Stimulated activated memory B cell treated with anti-CD40 and anti-IgM and Interleukin-4, amounts not matched to agents 10 μg/mL and 1 μg/mL and 100 μg/mL, for 72 hours (primary cell): Measurements from ENCODE around the gene RNF227.
"Not testable (repeated sequence)": the region's sequence is repeated elsewhere in the genome, so short reads cannot be mapped to it uniquely, and the experiment has no call there.

ENCODE experiments used
- ATAC-seq: fragments of 150-1000 bp; cut with Tn5 transposase; 2 replicates; pipeline ENCODE4 v1.10.0; 2021
- H3K27ac Mint-ChIP-seq: one replicate; pipeline ENCODE4 v1.8.0; 2022; ENCODE audit warnings: mild to moderate bottlenecking, mixed read lengths
- H3K27me3 Mint-ChIP-seq: one replicate; pipeline ENCODE4 v1.8.0; 2022; ENCODE audit warnings: mixed read lengths
- H3K36me3 Mint-ChIP-seq: one replicate; pipeline ENCODE4 v1.8.0; 2022; ENCODE audit warnings: mixed read lengths
- H3K4me1 Mint-ChIP-seq: one replicate; pipeline ENCODE4 v1.8.0; 2022; ENCODE audit warnings: mixed read lengths
- H3K4me3 Mint-ChIP-seq: one replicate; pipeline ENCODE4 v1.8.0; 2022; ENCODE audit warnings: mild to moderate bottlenecking, moderate library complexity, mixed read lengths
- H3K9me3 Mint-ChIP-seq: one replicate; pipeline ENCODE4 v1.8.0; 2022; ENCODE audit warnings: mixed read lengths

The RNF227 gene

DNA sequence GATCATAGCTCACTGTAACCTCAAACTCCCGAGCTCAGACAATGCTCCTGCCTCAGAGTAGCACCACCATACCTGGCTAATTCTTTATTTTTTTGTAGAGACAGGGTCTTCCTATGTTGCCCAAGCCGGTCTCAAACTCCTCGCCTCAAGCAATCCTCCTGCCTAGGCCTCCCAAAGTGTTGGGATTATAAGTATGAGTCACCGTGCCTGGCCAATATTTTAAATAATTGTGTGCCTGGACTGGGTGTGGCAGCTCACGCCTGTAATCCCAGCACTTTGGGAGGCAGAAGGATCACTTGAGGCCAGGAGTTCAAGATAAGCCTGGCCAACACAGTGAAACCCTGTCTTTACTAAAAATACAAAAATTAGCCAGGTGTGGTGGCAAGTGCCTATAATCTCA, 51.7 kb downstream of the RNF227 start:
- H3K9me3 Mint-ChIP-seq, H3K27ac Mint-ChIP-seq, ATAC-seq, H3K4me3 Mint-ChIP-seq, H3K27me3 Mint-ChIP-seq: not testable (repeated sequence)
- Mint-ChIP-seq H3K36me3 (peaks cover 17% of the 10 kb centered on the region), H3K4me1 (peaks cover 18% of the 10 kb centered on the region)
